IPS-NIHi7 (cell line): ENCODE results near the gene CORO1C.
A peak's percentile ranks its signal among the peaks of the same experiment; 100 is the strongest.
"Not testable (repeated sequence)": the region's sequence is repeated elsewhere in the genome, so short reads cannot be mapped to it uniquely, and the experiment has no call there.

Experiments used
- DNase-seq: peaks from one replicate; pipeline ENCODE4 v3.0.0; 2012; ENCODE audit warnings: mixed read lengths; ENCODE audit errors: extremely low spot score

Gene CORO1C

DNA sequence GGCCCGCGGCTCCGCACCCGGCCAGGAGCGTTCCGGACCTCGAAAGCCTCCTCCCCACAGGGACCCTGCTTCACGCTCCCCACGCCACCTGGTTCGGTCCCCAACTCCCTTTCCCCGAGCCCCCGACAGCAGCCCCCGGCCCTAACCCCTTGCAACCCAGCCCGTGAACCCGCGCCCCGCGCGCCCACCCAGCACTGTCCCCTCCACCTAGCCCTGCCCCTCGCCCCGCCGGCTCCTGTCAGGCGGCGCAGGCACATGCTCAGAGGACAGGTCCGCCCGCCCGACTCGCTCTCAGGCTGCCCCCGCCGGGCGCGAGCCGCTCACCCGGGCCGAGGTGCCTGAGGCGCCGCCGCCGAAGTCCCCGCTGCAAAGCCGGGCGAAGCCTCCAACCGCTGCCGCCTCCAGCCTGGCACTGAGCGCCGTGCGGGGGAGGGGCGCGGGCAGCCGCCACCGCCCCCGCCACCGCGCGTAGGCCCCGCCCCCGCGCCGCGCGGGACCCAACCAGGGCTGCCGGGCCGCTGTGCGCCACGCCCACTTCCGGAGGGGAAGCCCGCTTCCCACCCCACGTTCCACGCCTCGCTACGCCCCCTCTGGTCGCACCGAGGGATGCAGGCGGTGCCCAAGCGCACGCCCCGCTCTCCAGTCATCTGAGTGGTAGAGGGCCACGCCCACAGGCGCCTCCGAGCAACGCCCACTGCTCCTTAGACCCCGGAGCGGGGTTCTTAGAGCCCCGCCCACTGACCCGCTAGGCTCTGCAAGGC lies at the start of gene CORO1C:
Gene CORO1C, minus strand, starts transcription at position 414 of the 761 bp plus-strand sequence. CDS start 30,200 bp downstream, outside the sequence.
- peak; percentile 91 for DNase-seq

- DNase-seq = no peak
These were observed 48.8 kb upstream of the CORO1C start for GRCh38 chr12:108779998-108780688.

DNA sequence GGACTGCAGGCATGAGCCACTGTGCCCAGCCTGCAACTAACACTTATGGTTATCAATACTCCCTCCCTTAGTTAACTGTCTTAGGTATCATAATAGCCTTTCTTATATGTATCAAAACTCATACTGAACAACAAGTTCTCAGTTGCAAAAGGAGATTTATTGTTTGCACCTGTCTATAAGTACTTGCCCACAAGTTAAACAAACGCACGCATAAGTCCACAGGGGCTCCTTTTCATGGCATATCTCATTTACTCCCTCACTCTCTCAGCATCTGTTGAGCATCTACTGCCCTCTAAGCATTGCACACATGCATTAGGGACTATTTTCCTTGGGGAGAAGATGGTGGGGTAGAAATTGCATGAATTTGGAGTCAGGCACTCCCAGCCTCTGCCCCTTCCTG lies 46.7 kb upstream of the CORO1C start:
- no peak for DNase-seq

DNA sequence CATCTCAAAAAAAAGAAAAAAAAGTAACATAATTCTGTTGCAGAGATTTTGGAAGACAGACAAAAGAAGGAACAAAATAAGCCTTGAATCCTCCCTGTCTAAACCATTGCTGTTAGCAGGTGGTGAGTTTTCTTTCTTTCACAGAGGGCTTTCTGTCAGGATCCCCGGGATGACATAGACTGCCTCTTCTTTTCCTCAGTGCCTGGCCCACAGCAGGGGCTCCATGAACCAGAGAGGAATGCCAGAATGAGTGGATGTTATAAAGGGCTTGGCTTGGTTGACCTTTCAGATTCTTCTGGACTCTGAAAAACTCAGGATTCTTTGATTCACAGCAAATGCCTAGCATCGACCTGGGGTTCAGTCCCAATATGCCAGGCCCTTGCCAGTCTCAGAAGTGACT lies 45.8 kb upstream of the CORO1C start:
- no peak for DNase-seq

DNA sequence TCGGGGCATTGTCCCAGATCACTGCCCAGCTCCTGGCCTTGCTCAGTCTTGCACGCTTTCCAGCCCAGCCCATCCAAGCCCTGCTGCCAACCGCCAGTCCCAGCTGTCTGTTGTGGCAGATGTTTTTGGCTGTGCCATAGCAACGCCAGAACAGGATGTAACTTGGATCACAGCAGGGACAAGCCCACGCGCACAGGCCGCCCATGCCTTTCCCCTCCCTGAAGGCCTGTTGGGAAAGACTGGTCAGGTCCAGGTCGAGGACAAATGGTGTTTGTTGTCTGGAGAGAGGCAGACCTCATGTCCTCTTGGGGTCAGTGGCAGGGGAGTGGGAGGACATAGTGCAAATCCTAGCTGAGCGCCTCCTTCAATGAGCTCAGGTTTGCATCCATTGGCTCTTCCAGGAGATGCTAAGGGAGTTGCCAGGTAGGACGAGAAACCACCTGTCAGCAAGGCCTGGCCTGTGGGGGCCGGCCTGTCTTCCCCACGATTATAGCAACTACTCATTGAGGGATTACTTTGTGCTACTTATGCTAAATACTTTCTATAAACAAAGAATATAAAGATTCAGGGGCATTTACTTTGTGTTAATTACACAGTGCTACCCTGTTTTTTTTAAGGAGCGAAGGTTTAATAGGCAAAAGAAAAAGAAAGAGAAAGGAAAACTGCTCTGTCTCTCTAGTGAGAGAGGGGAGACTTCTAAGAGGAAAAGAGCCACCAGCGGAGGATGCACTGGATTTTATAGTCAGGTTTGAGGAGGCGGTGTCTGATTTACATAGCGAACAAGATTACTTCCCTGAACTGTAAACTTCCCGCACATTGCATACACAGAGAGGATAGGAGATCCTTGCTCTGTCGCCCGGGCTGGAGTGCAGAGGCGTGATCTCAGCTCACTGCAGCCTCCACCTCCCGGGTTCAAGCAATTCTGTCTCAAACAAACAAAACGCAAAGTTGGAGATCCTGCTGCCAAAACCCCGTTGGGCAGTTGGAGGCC lies 42.8 kb upstream of the CORO1C start:
- DNase-seq = no peak

GRCh38 chr12:108772891-108773797 lies 41.8 kb upstream of the CORO1C start:
- no peak for DNase-seq

GRCh38 chr12:108772247-108772646 lies 40.9 kb upstream of the CORO1C start:
- DNase-seq = no peak

DNA sequence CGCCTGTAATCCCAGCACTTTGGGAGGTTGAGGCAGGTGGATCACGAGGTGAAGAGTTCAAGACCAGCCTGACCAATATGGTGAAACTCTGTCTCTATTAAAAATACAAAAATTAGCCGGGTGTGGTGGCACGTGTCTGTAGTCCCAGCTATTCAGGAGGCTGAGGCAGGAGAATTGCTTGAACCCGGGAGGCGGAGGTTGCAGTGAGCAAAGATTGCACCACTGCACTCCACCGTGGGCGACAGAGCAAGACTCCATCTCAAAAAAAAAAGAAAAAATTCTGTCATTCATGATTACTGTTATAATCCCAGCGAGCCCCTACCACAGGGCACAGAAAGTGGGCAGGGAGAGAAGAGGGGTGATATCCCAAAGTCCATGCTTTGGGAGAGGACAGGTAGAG lies 40.5 kb upstream of the CORO1C start:
- not testable (repeated sequence) for DNase-seq

- DNase-seq = no peak
These were observed 39.6 kb upstream of the CORO1C start for GRCh38 chr12:108770963-108771362.

- no peak for DNase-seq
These were observed 39.0 kb upstream of the CORO1C start for GRCh38 chr12:108770269-108770829.

- DNase-seq = peak; percentile 79
These were observed 37.5 kb upstream of the CORO1C start for GRCh38 chr12:108768591-108769500.

GRCh38 chr12:108766294-108766693 lies 35.0 kb upstream of the CORO1C start:
- no peak for DNase-seq

GRCh38 chr12:108765289-108765764 lies 34.0 kb upstream of the CORO1C start:
- no peak for DNase-seq

DNA sequence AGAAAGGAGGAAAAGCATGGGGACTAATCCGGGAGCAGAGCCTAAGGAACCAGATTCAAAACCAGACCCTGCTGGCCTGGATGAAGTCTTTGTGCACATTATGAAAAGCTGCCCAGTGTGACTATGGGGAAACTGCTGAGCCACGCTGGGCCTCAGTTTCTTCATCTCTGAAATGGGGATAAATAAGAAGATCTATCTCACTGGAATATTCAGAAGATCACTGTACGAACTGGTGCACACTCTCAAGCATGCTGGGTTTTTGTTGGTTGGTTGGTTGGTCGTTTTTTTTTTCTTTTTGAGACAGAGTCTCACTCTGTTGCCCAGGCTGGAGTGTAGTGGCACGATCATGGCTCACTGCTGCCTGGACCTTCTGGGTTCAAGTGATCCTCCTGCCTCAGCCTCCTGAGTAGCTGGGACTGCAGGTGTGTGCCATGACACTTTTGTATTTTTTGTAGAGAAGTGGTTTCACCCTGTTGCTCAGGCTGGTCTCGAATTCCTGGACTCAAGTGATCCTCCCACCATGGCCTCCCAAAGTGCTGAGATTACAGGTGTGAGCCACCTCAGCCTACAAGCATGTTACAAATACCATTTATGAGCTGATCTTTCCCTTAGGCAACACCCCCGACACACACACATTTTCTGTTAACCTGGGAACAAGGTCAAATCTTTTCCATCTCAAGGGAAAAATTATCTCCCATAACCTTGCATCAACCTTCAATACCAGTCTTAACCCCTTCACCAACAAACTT lies 33.4 kb upstream of the CORO1C start:
- DNase-seq = no peak

GRCh38 chr12:108761226-108761625 lies 29.9 kb upstream of the CORO1C start:
- DNase-seq = no peak

GRCh38 chr12:108759924-108760323 lies 28.6 kb upstream of the CORO1C start:
- DNase-seq = no peak

- DNase-seq = no peak
These were observed 26.5 kb upstream of the CORO1C start for GRCh38 chr12:108757856-108758255.

DNA sequence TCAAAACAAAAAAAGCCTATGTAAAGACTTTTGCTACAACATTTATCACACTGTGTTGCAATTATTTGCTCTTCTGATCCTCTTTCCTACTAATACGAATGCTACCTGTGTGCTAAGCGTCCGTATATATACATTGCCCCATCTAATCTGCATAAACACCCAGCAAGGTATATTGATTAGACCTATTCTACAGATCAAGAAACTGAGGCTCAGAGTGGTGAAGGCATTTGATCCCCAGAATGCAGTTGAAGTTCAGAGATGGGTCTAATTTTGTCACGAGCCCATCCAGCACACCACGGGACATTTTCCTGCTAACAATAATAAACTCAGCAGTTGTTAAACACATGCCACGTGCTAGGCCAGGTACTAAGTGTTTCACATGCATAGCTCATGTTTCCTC lies 25.1 kb upstream of the CORO1C start:
- DNase-seq = no peak

- no peak for DNase-seq
These were observed 24.2 kb upstream of the CORO1C start for GRCh38 chr12:108755481-108755880.
